Panc1 (cell line): ENCODE measurements around the gene EPHA7. TPM values are rescaled to one million over a fixed set of nuclear protein-coding genes. Genes with fewer than 3 reads are reported as not detected.

Source experiments
- ATAC-seq: fragments of 200-7000 bp; cut with Tn5 transposase; 2 replicates; pipeline ENCODE4 v1.9.1; 2020; ENCODE audit warnings: mild to moderate bottlenecking, moderate library complexity
- BruUV-seq: library from RNA; stranded (reverse); fragments of 400-500 nt; replicated peaks from 2 replicates; lab custom pipeline; 2021; lab: Mats Ljungman, UMichigan
- CTCF ChIA-PET: fragments of 300-600 bp; sonication (Branson Sonifier 250); formaldehyde crosslinking; loops from one replicate; lab custom pipeline; 2022; ENCODE audit warnings: antibody characterized with exemption; lab: Charles Lee
- POLR2A ChIA-PET: fragments of 300-600 bp; sonication (Branson Sonifier 250); formaldehyde crosslinking; loops from one replicate; lab custom pipeline; 2022; ENCODE audit warnings: antibody characterized with exemption; lab: Charles Lee
- DNase-seq: peaks from one replicate; pipeline ENCODE4 v3.0.0-alpha.2; 2010; ENCODE audit warnings: low read depth, low spot score
- H3K27ac ChIP-seq: 2 replicates; pipeline ENCODE4 v1.5.1; 2011; ENCODE audit warnings: mild to moderate bottlenecking, low read length, inconsistent platforms
- H3K27me3 ChIP-seq: fragments of 200-500 bp; sonication (Bioruptor generic); 2 replicates; pipeline ENCODE4 v1.6.0; 2014; ENCODE audit warnings: low read length, inconsistent platforms; ENCODE audit not compliant: control insufficient read depth, insufficient read depth
- H3K36me3 ChIP-seq: fragments of 200-500 bp; sonication (Bioruptor generic); 2 replicates; pipeline ENCODE4 v1.5.1; 2014; ENCODE audit warnings: inconsistent platforms, mild to moderate bottlenecking, low read length, moderate library complexity; ENCODE audit not compliant: control insufficient read depth, insufficient read depth
- H3K4me1 ChIP-seq: 2 replicates; pipeline ENCODE4 v1.5.1; 2011; ENCODE audit warnings: inconsistent platforms, mild to moderate bottlenecking, low read length, moderate library complexity; ENCODE audit not compliant: control insufficient read depth, insufficient read depth
- H3K4me3 ChIP-seq, 2 experiments: 2 replicates each; pipeline ENCODE4 v1.5.1; 2011 to 2012; ENCODE audit warnings: low read depth in 2 of 2, low read length in 2 of 2, mild to moderate bottlenecking in 2 of 2, inconsistent platforms in 1 of 2, moderate library complexity in 1 of 2
- H3K9me3 ChIP-seq: fragments of 200-500 bp; sonication (Bioruptor generic); 2 replicates; pipeline ENCODE4 v1.5.1; 2014; ENCODE audit warnings: low read depth, mild to moderate bottlenecking, inconsistent platforms, low read length, moderate library complexity; ENCODE audit not compliant: control insufficient read depth, insufficient read depth
- POLR2AphosphoS5 ChIP-seq: IDR thresholded peaks from 2 replicates; pipeline ENCODE4 v1.6.1; 2012; ENCODE audit warnings: mild to moderate bottlenecking, low read depth, low read length, moderate library complexity
- SIN3A ChIP-seq: IDR thresholded peaks from 2 replicates; pipeline ENCODE4 v1.6.1; 2012; ENCODE audit warnings: low read depth, mild to moderate bottlenecking, low read length, moderate library complexity, borderline replicate concordance; ENCODE audit not compliant: insufficient read depth
- TCF7L2 ChIP-seq: IDR thresholded peaks from 2 replicates; pipeline ENCODE4 v1.6.1; 2011; ENCODE audit warnings: mild to moderate bottlenecking, low read depth, low read length, inconsistent platforms
- in situ Hi-C: cut with HindIII; loops from 2 replicates; pipeline ENCODE4 v1.10.0; 2016; ENCODE audit warnings: low sequenced_read_pairs, low pct_unique_long_range_greater_than_20kb
- intact Hi-C: fragments of 100-400 bp; cut with micrococcal nuclease; formaldehyde crosslinking; loops from one replicate; pipeline ENCODE4 v1.10.0; 2022; ENCODE audit not compliant: unreplicated experiment
- total RNA-seq: library from RNA; stranded (reverse); gene quantifications from one replicate; pipeline ENCODE4 v1.2.1, GENCODE V29; 2021; ENCODE audit not compliant: unreplicated experiment
- TF ChIP-seq, protein P1 (sequence below), 2 experiments: IDR thresholded peaks; 2 replicates each; pipeline ENCODE4 v1.6.1; 2011 to 2012; ENCODE audit warnings: low read depth in 2 of 2, control low read depth in 1 of 2, low read length in 1 of 2, mild to moderate bottlenecking in 1 of 2, moderate library complexity in 1 of 2; ENCODE audit not compliant: insufficient read depth in 1 of 2
- TF ChIP-seq, protein P2 (sequence below): fragments of 450-650 bp; IDR thresholded peaks from 2 replicates; pipeline ENCODE4 v1.5.1; 2017; ENCODE audit warnings: mild to moderate bottlenecking

The EPHA7 gene
- total RNA-seq, 1 experiment from 2014 or later = 8.6 TPM

DNA sequence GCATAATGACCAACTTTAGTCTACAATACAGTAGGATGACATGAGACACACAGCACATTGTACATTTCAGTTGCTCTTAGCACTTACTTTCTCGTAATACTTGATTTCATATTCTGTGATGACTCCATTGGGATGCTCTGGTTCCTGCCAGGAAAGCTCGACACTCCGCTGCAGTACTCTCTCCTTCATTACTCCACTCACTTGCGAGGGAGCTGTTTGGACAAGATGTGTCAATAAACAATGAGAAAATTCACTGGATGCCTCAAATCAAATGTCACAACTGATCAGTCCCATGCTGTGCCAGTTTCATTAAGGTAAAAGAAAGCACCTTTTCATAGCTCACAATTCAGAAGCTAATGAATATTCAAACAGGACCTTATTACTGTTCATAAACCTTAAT lies 147.1 kb downstream of the EPHA7 start:
- no peaks in the 10 kb centered on the region for H3K27me3 ChIP-seq
- ChIA-PET POLR2A (no interaction called here), CTCF (no interaction called here)
- TF ChIP-seq, protein P1, sequence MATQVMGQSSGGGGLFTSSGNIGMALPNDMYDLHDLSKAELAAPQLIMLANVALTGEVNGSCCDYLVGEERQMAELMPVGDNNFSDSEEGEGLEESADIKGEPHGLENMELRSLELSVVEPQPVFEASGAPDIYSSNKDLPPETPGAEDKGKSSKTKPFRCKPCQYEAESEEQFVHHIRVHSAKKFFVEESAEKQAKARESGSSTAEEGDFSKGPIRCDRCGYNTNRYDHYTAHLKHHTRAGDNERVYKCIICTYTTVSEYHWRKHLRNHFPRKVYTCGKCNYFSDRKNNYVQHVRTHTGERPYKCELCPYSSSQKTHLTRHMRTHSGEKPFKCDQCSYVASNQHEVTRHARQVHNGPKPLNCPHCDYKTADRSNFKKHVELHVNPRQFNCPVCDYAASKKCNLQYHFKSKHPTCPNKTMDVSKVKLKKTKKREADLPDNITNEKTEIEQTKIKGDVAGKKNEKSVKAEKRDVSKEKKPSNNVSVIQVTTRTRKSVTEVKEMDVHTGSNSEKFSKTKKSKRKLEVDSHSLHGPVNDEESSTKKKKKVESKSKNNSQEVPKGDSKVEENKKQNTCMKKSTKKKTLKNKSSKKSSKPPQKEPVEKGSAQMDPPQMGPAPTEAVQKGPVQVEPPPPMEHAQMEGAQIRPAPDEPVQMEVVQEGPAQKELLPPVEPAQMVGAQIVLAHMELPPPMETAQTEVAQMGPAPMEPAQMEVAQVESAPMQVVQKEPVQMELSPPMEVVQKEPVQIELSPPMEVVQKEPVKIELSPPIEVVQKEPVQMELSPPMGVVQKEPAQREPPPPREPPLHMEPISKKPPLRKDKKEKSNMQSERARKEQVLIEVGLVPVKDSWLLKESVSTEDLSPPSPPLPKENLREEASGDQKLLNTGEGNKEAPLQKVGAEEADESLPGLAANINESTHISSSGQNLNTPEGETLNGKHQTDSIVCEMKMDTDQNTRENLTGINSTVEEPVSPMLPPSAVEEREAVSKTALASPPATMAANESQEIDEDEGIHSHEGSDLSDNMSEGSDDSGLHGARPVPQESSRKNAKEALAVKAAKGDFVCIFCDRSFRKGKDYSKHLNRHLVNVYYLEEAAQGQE (IDR thresholded peaks at IDR 0.05; ENCODE audit: insufficient read depth in 1 of 2, low read depth in 2 of 2, low read length in 1 of 2) = no peak
- no peak for TF ChIP-seq SIN3A
- TF ChIP-seq, protein P2, sequence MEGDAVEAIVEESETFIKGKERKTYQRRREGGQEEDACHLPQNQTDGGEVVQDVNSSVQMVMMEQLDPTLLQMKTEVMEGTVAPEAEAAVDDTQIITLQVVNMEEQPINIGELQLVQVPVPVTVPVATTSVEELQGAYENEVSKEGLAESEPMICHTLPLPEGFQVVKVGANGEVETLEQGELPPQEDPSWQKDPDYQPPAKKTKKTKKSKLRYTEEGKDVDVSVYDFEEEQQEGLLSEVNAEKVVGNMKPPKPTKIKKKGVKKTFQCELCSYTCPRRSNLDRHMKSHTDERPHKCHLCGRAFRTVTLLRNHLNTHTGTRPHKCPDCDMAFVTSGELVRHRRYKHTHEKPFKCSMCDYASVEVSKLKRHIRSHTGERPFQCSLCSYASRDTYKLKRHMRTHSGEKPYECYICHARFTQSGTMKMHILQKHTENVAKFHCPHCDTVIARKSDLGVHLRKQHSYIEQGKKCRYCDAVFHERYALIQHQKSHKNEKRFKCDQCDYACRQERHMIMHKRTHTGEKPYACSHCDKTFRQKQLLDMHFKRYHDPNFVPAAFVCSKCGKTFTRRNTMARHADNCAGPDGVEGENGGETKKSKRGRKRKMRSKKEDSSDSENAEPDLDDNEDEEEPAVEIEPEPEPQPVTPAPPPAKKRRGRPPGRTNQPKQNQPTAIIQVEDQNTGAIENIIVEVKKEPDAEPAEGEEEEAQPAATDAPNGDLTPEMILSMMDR = no peak
- no peak for TF ChIP-seq POLR2AphosphoS5
- no peak for TF ChIP-seq TCF7L2
- intact Hi-C loops (no loop called here), in situ Hi-C loops (no loop called here)
- H3K4me3 ChIP-seq = no peak overlapping the region
- no peaks in the 10 kb centered on the region for H3K9me3 ChIP-seq
- DNase-seq (no peak), ATAC-seq (no peak)
- H3K27ac ChIP-seq = no peak overlapping the region
- H3K4me1 ChIP-seq = no peaks in the 10 kb centered on the region
- no peaks in the 10 kb centered on the region for H3K36me3 ChIP-seq
- no TSS peak for BruUV-seq

DNA sequence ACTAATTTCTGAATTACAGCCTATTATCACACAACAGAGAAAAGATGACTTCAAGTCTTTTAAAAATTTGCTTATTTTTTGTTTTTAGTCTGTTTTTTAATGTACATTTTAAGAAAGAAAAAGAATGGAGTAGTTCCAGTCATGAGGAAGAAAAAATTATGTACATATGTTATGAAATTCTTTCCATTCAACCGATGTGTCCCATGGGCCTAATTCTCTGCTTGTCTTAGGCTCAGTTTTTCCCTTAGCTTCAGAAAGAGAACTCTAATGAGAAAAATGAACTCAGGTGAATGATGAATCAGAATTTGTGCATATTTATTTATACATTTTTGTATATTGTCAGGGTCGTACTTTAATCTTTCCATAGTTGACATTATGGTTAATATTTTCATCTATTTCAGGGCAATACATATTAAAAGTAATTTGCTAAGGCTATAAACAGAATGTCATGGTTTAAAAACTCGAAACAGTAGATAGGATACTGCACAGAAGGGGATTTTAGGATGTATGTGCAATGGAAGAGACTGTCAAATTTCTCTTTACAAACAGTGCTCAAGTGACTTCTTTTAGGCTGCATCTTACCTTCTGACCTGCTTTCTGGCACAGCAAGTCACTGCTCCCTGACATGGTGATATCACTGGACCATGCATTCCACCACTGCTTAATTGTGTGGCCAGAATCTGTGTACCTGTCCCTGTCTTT lies 153.1 kb downstream of the EPHA7 start:
- POLR2A ChIA-PET = no interaction called here

More for the DNA sequence above, 153.1 kb downstream of the EPHA7 start:
- Histone ChIP-seq H3K4me1 (no peaks in the 10 kb centered on the region), H3K36me3 (no peaks in the 10 kb centered on the region), H3K4me3 (no peak overlapping the region), H3K27ac (no peak overlapping the region), H3K9me3 (no peaks in the 10 kb centered on the region), H3K27me3 (no peaks in the 10 kb centered on the region)
- intact Hi-C loops = no loop called here
- DNase-seq (no peak), ATAC-seq (no peak)
- no peak for TF ChIP-seq SIN3A
- TF ChIP-seq, protein P1 (IDR thresholded peaks at IDR 0.05; ENCODE audit: insufficient read depth in 1 of 2, low read depth in 2 of 2, low read length in 1 of 2) = no peak
- TF ChIP-seq, protein P2 = no peak
- no peak for TF ChIP-seq POLR2AphosphoS5
- TF ChIP-seq TCF7L2 = no peak
- no TSS peak for BruUV-seq
- CTCF ChIA-PET = no interaction called here
- in situ Hi-C loops = no loop called here
